NB4 (cell line): ENCODE measurements around the gene FAM90A26.
"Not testable (repeated sequence)": the region's sequence is repeated elsewhere in the genome, so short reads cannot be mapped to it uniquely, and the experiment has no call there.

Source experiments
- MYC ChIP-seq: IDR thresholded peaks from 2 replicates; pipeline ENCODE4 v1.6.1; 2011; ENCODE audit warnings: low read depth, low read length
- POLR2A ChIP-seq: IDR thresholded peaks from 2 replicates; pipeline ENCODE4 v1.6.1; 2011; ENCODE audit warnings: mild to moderate bottlenecking; ENCODE audit not compliant: insufficient read length; ENCODE audit errors: extremely low read depth
- TF ChIP-seq, protein P1 (sequence below): IDR thresholded peaks from one replicate; pipeline ENCODE4 v1.5.1; 2012; ENCODE audit warnings: low read depth, low read length
- TF ChIP-seq, protein P2 (sequence below): IDR thresholded peaks from 2 replicates; pipeline ENCODE4 v1.6.1; 2011; ENCODE audit warnings: low read depth, low read length

GRCh38 chr4:9142786-9143185 is 27.4 kb upstream of the FAM90A26 start:
- not testable (repeated sequence) for TF ChIP-seq MYC, POLR2A
- TF ChIP-seq, protein P1, sequence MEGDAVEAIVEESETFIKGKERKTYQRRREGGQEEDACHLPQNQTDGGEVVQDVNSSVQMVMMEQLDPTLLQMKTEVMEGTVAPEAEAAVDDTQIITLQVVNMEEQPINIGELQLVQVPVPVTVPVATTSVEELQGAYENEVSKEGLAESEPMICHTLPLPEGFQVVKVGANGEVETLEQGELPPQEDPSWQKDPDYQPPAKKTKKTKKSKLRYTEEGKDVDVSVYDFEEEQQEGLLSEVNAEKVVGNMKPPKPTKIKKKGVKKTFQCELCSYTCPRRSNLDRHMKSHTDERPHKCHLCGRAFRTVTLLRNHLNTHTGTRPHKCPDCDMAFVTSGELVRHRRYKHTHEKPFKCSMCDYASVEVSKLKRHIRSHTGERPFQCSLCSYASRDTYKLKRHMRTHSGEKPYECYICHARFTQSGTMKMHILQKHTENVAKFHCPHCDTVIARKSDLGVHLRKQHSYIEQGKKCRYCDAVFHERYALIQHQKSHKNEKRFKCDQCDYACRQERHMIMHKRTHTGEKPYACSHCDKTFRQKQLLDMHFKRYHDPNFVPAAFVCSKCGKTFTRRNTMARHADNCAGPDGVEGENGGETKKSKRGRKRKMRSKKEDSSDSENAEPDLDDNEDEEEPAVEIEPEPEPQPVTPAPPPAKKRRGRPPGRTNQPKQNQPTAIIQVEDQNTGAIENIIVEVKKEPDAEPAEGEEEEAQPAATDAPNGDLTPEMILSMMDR: not testable (repeated sequence)
- TF ChIP-seq, protein P2, sequence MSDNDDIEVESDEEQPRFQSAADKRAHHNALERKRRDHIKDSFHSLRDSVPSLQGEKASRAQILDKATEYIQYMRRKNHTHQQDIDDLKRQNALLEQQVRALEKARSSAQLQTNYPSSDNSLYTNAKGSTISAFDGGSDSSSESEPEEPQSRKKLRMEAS: not testable (repeated sequence)
